Activated T-helper 1 cell treated with anti-CD3 and anti-CD28 coated beads, Interleukin-2, amount 50 U/mL, for 16 hours (primary cell): Measurements from ENCODE around the gene LONRF2.

ENCODE experiments used
- DNase-seq, 2 donors: peaks; one replicate each; pipeline ENCODE4 v3.0.0-alpha.2; 2020; ENCODE audit warnings: low read depth in 1 of 2, low spot score in 1 of 2

LONRF2 gene

GRCh38 chr2:100237770-100238169 is 84.5 kb downstream of the LONRF2 start:
- DNase-seq: no peak

- no peak for DNase-seq
These were observed 85.1 kb downstream of the LONRF2 start for GRCh38 chr2:100237163-100237562.

DNA sequence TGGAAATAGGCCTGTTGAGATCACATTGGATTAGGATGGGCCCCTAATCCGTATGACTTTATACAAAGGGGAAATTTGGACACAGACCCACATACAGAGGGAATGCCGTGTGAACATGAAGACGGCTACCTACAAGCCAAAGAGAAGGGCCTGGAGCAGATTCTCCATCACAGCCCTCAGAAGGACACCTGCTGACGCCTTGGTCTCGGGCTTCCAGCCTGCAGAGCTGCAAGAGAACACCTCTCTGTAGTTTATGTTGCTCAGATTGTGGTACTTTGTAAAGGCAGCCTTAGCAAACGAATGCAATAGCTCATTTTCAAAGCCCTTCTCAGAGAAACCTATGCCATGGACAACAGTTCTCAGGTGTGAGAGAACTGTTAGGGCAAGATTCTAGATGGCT is 86.1 kb downstream of the LONRF2 start:
- no peak for DNase-seq

DNA sequence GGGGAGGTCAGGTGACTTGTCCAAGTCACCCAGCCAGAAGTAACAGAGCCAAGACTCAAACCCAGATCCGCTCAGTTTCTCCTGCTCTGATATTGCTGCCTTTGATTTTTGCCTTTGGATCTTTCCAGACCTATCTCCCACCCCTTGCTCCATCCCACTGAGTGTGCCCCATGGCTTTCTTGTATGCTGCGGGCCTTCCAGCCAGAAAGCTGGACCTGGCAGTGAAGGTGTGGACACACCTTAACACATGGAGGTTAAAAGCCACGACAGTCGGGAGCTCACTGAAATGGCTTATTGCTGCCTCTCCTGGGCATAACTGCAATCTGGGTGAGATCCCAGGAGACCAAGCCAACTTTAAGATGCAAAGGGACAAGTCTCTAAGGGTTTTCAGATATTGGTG is 86.7 kb downstream of the LONRF2 start:
- no peak for DNase-seq

DNA sequence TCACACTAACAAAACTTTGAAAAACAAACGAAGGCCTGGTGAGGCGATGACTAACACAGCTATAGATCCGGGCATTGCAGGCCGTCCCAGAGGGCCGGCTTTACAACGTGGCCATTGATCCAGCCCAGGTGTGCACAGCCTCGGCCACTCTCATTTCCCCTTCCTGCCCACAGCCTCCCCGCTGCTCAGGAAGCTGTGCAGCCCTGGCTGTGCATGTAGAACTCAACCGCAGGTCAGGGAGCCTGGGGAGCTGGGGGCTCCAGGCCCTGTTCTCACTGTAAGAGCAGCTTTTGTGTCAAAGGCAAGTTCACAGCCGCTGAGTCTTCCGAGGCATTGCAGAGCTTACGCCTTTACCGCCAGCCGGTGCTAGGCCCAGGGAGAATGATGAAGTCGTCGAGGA is 87.2 kb downstream of the LONRF2 start:
- DNase-seq: no peak

DNA sequence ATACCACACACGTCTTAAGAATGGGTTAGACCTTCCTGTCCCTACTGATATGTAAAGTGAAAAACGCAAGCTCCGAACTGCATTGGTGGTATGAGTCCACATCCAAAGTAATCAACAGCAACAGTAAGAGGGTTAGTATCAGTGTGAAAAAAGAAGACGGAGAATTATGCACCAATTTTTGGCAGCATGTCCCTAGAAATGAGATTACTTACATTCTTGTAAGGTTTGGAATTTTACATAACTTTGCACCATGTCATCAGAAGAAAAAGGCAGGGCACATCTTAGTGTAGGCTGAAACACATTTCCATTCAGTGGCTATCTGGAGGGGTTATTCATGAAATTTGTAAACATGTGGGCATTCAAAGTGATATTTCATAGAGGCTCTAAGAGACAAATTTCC is 88.2 kb downstream of the LONRF2 start:
- no peak for DNase-seq

DNA sequence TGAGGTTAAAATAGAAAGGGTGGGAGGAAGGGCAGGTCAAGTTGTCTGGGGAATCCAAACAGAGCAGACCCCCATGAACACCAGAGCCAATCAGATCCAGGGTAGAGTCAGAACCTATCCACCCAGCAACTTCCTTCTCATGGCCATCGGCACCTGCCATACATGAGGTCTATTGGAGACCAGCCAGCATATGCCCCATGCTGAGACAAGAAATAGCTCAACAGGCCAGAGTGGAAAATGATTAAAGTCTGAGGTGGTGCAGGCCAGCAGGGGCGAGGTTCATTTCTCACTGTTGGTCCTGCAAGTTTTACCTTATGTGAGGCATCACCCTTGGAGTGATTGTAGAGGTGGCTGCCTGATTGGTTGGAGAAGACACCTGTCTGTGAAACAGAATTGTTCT is 89.2 kb downstream of the LONRF2 start:
- DNase-seq: no peak

DNA sequence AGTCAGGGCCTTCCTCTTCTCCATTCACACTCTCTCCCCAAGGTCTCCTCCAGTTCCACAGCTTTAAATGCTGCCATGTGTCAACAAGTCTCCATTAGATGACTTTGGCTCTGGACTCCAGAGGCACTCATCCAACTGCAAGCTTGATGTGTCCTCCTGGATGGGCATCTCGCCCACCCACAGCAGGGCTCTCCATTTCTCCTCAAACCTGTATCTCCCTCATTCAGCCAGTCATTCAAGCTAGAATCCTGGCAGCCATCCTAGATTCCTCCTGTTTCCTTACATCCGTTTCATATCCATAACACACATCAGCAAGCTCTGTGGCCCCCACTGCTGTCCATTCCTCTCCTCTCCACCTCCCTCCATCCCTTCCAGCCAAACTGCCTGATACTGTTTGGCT is 91.5 kb downstream of the LONRF2 start:
- no peak for DNase-seq

GRCh38 chr2:100228967-100229366 is 93.3 kb downstream of the LONRF2 start:
- DNase-seq: no peak

DNA sequence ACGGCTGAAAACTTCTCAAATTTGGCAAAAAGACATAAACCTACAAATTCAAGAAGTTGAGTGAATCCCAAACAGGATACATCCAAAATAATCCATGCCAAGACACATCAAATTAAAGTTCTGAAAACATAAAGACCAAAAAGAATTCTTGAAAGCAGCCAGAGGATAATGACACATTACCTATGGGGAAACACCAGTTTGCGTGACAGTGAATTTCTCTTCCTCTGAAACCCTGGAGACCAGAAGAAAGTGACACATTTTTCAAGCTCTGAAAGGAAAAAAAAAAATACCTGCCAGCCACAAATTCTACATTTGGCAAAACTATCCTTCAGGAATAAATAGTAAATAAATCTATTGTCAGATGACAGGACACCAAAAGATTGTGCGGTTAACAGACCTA is 93.9 kb downstream of the LONRF2 start:
- DNase-seq: no peak

- no peak for DNase-seq
These were observed 97.2 kb downstream of the LONRF2 start for GRCh38 chr2:100224988-100225710.

DNA sequence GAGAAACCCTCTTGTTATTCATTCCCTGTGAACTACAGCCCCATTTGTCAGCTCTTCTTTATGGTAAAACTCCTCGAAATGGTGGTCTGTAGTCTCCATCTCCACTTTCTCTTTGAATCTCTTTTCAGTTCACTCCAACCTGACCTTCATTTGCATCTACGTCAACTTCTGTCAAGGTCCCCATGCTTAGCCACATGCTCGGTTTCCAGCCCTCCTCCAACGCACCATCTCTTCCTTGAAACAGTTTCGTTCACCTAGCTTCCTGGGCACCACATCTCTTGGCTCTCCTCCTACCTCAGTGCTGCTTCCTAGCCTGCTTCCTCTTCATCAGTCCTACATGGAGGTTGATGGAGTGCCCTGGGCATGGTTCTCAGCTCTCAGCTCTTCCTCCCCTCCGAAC is 98.8 kb downstream of the LONRF2 start:
- DNase-seq: no peak
